ACC112 (cell line): ENCODE results near the gene YES1.
"Not testable (repeated sequence)": the region's sequence is repeated elsewhere in the genome, so short reads cannot be mapped to it uniquely, and the experiment has no call there.

Experiments
- H2AFZ ChIP-seq: fragments of 200-600 bp; sonication (generic); one replicate; pipeline ENCODE4 v1.6.0; 2017; ENCODE audit warnings: antibody characterized with exemption, low read length; ENCODE audit not compliant: unreplicated experiment
- H3K27ac ChIP-seq: fragments of 200-600 bp; sonication (generic); 2 replicates; pipeline ENCODE4 v1.5.1; 2014; ENCODE audit warnings: low read depth, mild to moderate bottlenecking, antibody characterized with exemption, low read length, moderate library complexity
- H3K27me3 ChIP-seq: fragments of 200-600 bp; sonication (generic); 2 replicates; pipeline ENCODE4 v1.6.1; 2014; ENCODE audit warnings: mild to moderate bottlenecking, antibody characterized with exemption, low read length, moderate library complexity, mixed read lengths; ENCODE audit not compliant: insufficient read depth
- H3K36me3 ChIP-seq: fragments of 200-600 bp; sonication (generic); 2 replicates; pipeline ENCODE4 v1.6.1; 2016; ENCODE audit warnings: mild to moderate bottlenecking, antibody characterized with exemption, low read length, moderate library complexity, mixed read lengths; ENCODE audit not compliant: insufficient read depth
- H3K4me1 ChIP-seq: fragments of 200-600 bp; sonication (generic); one replicate; pipeline ENCODE4 v1.6.1; 2016; ENCODE audit warnings: low read length, mixed read lengths; ENCODE audit not compliant: insufficient read depth, unreplicated experiment, control insufficient read depth
- H3K4me3 ChIP-seq: fragments of 200-600 bp; sonication (generic); 2 replicates; pipeline ENCODE4 v1.5.1; 2014; ENCODE audit warnings: mild to moderate bottlenecking, low read depth, low read length
- H3K79me2 ChIP-seq: fragments of 200-600 bp; sonication (generic); one replicate; pipeline ENCODE4 v1.6.0; 2016; ENCODE audit warnings: low read length; ENCODE audit not compliant: control insufficient read depth, unreplicated experiment, insufficient read depth

The YES1 gene

GRCh38 chr18:759864-760263, 52.2 kb downstream of the YES1 start:
- H3K79me2 ChIP-seq: peaks cover 20% of the 10 kb centered on the region
- not testable (repeated sequence) for H3K36me3 ChIP-seq, H3K4me3 ChIP-seq, H3K4me1 ChIP-seq, H2AFZ ChIP-seq, H3K27me3 ChIP-seq, H3K27ac ChIP-seq

DNA sequence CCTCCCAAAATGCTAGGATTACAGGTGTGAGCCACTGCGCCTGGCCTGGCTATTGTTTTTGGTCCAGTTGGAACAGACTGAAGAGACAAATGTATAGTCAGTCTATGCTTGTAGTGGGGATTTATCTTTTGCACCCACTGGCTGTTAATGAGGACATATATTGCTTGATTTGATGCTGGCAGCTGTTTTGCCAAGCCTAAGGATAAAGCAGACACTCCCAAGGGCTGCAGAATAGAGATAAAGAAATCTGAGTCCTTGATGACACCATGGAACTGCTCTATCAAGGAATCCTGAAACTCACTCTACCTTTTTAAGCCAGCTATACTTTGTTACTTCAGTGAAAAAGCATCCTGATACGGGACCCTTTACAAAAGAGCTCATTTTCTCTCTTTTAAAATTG, 56.5 kb downstream of the YES1 start:
- peaks cover 13% of the 10 kb centered on the region for H3K79me2 ChIP-seq
- H3K4me3 ChIP-seq: no peak overlapping the region
- no peaks in the 10 kb centered on the region for H3K27me3 ChIP-seq
- H3K36me3 ChIP-seq: peaks cover 6% of the 10 kb centered on the region; the same call in 1 of the 2 replicates
- no peaks in the 10 kb centered on the region for H3K4me1 ChIP-seq
- no peak overlapping the region for H2AFZ ChIP-seq
- no peak overlapping the region for H3K27ac ChIP-seq

- Histone ChIP-seq H3K27me3 (no peaks in the 10 kb centered on the region), H3K36me3 (peaks cover 8% of the 10 kb centered on the region; the same call in 1 of the 2 replicates), H3K4me3 (no peak overlapping the region), H3K79me2 (peaks cover 11% of the 10 kb centered on the region), H2AFZ (no peak overlapping the region), H3K27ac (no peak overlapping the region), H3K4me1 (no peaks in the 10 kb centered on the region)
Observed at GRCh38 chr18:754656-755055, 57.4 kb downstream of the YES1 start.

DNA sequence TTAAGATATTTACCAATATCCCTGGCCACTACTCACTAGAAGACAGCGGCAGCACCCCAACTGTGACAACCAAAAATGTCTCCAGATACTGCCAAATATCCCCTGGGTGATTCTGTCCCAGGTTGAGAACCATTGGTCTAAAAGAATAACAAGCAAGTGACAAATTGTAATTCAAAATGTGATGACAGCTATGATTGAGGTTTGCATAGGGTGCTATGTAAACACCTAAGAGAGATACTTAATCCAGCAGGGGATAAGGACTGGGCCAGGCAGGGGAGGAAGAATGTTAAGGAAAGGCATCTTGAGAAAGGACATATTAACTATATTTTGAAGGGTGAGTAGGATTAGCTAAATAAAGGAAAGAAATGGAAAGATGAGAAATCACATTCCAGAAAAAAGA, 61.6 kb downstream of the YES1 start:
- H3K36me3 ChIP-seq: peaks cover 10% of the 10 kb centered on the region; the same call in 1 of the 2 replicates
- no peak overlapping the region for H3K4me3 ChIP-seq
- H3K27me3 ChIP-seq: no peaks in the 10 kb centered on the region
- H3K27ac ChIP-seq: no peak overlapping the region
- no peak overlapping the region for H2AFZ ChIP-seq
- no peaks in the 10 kb centered on the region for H3K79me2 ChIP-seq
- no peaks in the 10 kb centered on the region for H3K4me1 ChIP-seq

DNA sequence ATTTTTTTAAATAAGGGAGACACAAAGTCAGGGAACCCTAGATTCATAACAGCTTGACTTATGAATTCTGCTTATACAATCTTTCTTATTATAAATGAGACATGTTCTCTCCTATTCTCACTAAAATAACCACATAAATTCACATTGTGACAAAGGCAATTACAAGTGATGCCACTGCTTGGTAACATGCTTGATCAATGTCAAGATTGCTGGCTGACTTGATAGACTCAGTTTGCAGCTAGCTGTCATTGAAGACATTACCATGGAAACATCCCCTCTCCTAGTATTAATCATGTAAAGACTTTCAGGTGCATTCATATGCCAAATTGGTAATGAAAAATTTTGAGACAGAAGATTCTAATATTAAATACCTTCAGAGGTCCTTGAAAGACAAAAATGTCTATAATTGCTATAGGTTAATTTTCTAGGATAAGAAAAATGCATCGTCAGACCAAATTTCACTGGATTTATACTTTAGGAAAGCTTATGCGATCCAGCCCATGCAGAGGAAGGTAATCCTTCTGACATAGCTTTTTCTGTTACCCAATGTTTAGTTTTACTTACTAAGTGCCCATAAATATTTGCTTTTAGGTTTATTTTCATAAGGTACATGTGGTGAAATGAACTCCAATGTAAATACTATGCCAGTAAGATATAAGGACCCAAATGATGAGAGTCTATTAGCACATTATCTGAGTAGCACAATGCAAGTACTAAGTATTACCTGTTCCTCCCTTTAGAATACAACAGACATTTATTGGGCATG, 67.0 kb downstream of the YES1 start:
- Histone ChIP-seq H3K79me2 (no peaks in the 10 kb centered on the region), H3K27ac (no peak overlapping the region), H2AFZ (no peak overlapping the region), H3K4me1 (no peaks in the 10 kb centered on the region), H3K4me3 (no peak overlapping the region), H3K36me3 (peaks cover 16% of the 10 kb centered on the region; the same call in 1 of the 2 replicates), H3K27me3 (no peaks in the 10 kb centered on the region)

DNA sequence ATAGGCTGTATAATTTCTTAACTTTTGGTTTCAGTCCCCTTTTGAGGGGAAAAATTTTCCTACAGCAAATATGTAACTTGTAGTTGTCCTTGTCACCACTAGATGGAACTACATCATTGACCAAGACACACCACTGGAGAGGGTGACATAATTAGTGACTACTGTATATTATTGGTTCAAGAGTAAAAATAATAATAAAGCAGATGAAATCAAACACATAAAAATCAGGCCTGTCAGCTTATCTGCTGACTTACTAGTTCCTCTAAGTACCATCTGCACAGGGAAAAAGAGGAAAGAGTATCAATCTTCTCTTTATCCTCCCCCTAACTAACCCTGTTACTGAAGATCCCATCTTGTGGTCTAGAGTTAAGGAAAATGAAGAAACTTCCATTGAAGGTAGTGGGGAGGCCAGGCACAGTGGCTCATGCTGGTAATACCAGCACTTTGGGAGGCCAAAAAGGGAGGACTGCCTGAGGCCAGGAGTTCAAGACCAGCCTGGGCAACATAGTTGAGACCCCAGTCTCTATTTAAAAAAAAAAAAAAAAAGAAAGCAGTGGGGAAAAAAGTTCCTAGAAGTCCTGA, 70.0 kb downstream of the YES1 start:
- Histone ChIP-seq H3K36me3 (peaks cover 17% of the 10 kb centered on the region; the same call in 1 of the 2 replicates), H3K4me1 (no peaks in the 10 kb centered on the region), H3K27me3 (no peaks in the 10 kb centered on the region), H3K27ac (no peak overlapping the region), H3K79me2 (no peaks in the 10 kb centered on the region), H3K4me3 (no peak overlapping the region), H2AFZ (no peak overlapping the region)

GRCh38 chr18:732371-732770, 79.7 kb downstream of the YES1 start:
- peaks cover 16% of the 10 kb centered on the region for H3K36me3 ChIP-seq
- H3K27me3 ChIP-seq: no peaks in the 10 kb centered on the region
- H3K79me2 ChIP-seq: no peaks in the 10 kb centered on the region
- peaks cover 8% of the 10 kb centered on the region for H3K4me1 ChIP-seq
- H2AFZ ChIP-seq: no peak overlapping the region
- H3K27ac ChIP-seq: no peak overlapping the region
- H3K4me3 ChIP-seq: no peak overlapping the region

- peaks cover 12% of the 10 kb centered on the region; the same call in 1 of the 2 replicates for H3K36me3 ChIP-seq
- no peaks in the 10 kb centered on the region for H3K27me3 ChIP-seq
- H2AFZ ChIP-seq: no peak overlapping the region
- no peaks in the 10 kb centered on the region for H3K79me2 ChIP-seq
- H3K27ac ChIP-seq: no peak overlapping the region
- H3K4me3 ChIP-seq: no peak overlapping the region
- H3K4me1 ChIP-seq: peaks cover 8% of the 10 kb centered on the region
Observed at GRCh38 chr18:731185-731584, 80.9 kb downstream of the YES1 start.

- Histone ChIP-seq H2AFZ (no peak overlapping the region), H3K36me3 (peaks cover 9% of the 10 kb centered on the region; the same call in 1 of the 2 replicates), H3K4me3 (no peak overlapping the region), H3K27ac (no peak overlapping the region), H3K79me2 (no peaks in the 10 kb centered on the region), H3K4me1 (peaks cover 8% of the 10 kb centered on the region), H3K27me3 (no peaks in the 10 kb centered on the region)
Observed at GRCh38 chr18:730692-731091, 81.3 kb downstream of the YES1 start.

- H3K4me3 ChIP-seq, H3K4me1 ChIP-seq, H2AFZ ChIP-seq, H3K27me3 ChIP-seq, H3K27ac ChIP-seq, H3K79me2 ChIP-seq, H3K36me3 ChIP-seq: not testable (repeated sequence)
Observed at GRCh38 chr18:730120-730519, 81.9 kb downstream of the YES1 start.

DNA sequence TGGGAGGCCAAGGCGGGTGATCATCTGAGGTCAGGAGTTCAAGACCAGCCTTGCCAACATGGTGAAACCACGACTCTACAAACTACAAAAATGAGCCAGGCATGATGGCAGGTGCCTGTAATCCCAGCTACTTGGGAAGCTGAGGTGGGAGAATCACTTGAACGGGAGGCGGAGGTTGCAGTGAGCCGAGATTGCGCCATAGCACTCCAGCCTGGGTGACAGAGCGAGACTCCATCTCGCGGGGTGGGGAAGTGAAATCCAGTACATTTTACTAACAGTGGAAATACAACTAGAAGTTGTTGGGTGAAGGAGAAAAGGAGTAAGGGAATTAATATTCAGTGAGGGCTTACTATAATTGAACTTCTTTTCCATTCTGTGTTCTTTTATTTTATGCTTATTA, 86.4 kb downstream of the YES1 start:
- Histone ChIP-seq H3K27ac (no peak overlapping the region), H3K36me3 (no peaks in the 10 kb centered on the region)

More for the DNA sequence above, 86.4 kb downstream of the YES1 start:
- H3K4me1 ChIP-seq: peaks cover 5% of the 10 kb centered on the region
- no peaks in the 10 kb centered on the region for H3K27me3 ChIP-seq
- H3K4me3 ChIP-seq: no peak overlapping the region
- no peaks in the 10 kb centered on the region for H3K79me2 ChIP-seq
- H2AFZ ChIP-seq: no peak overlapping the region
